B cell (primary cell): ENCODE measurements around the gene ZSCAN1. TPM values are rescaled to one million over a fixed set of nuclear protein-coding genes. Genes with fewer than 3 reads are reported as not detected.
A peak's percentile ranks its signal among the peaks of the same experiment; 100 is the strongest.

ENCODE experiments used
- ATAC-seq: fragments of 200-7000 bp; cut with Tn5 transposase; one replicate; pipeline ENCODE4 v1.10.0; 2021; ENCODE audit warnings: low read depth, mild to moderate bottlenecking, moderate number of reproducible peaks, moderate library complexity
- CTCF ChIA-PET: fragments of 350-600 bp; sonication (Branson Sonifier 250); formaldehyde crosslinking; loops from one replicate; lab custom pipeline; 2021; ENCODE audit warnings: antibody characterized with exemption, inconsistent platforms; lab: Charles Lee
- POLR2A ChIA-PET: fragments of 350-600 bp; sonication (Branson Sonifier 250); formaldehyde crosslinking; loops from one replicate; lab custom pipeline; 2021; ENCODE audit warnings: antibody characterized with exemption; lab: Charles Lee
- DNase-seq: peaks from one replicate; pipeline ENCODE4 v3.0.0; 2013
- H2AFZ ChIP-seq: 2 replicates; pipeline ENCODE4 v1.6.1; 2012; ENCODE audit warnings: mild to moderate bottlenecking, low read depth, low read length; ENCODE audit not compliant: insufficient read depth, poor library complexity, severe bottlenecking
- H3K27ac ChIP-seq, 2 donors: 1 replicate in 1 of 2; 2 replicates in 1 of 2; pipeline ENCODE4 v1.5.1; 2012 to 2013; ENCODE audit warnings: low read length in 2 of 2, mild to moderate bottlenecking in 2 of 2, moderate library complexity in 1 of 2
- H3K27me3 ChIP-seq, 4 experiments: fragments of 200-600 bp in 1 of 4; sonication (generic) in 1 of 4; replicated peaks in 1 of 4; 1 replicate in 2 of 4; 2 replicates in 2 of 4; pipeline versions ENCODE4 v1.6.1 to v1.7.0; 2013 to 2016; ENCODE audit warnings: low read length in 3 of 4, mild to moderate bottlenecking in 2 of 4, mixed read lengths in 1 of 4, moderate library complexity in 1 of 4; ENCODE audit not compliant: insufficient read depth in 4 of 4, control insufficient read depth in 3 of 4; ENCODE audit errors: control extremely low read depth in 1 of 4
- H3K36me3 ChIP-seq, 2 experiments: replicated peaks in 1 of 2; 1 replicate in 1 of 2; 2 replicates in 1 of 2; pipeline versions ENCODE4 v1.6.1 to v1.7.1; 2013; ENCODE audit warnings: low read length in 1 of 2; ENCODE audit not compliant: insufficient read depth in 2 of 2, control insufficient read depth in 1 of 2; ENCODE audit errors: control extremely low read depth in 1 of 2, extremely low read depth in 1 of 2
- H3K4me1 ChIP-seq, 2 donors: fragments of 200-600 bp in 1 of 2; sonication (generic) in 1 of 2; 1 replicate in 1 of 2; 2 replicates in 1 of 2; pipeline versions ENCODE4 v1.5.1 to v1.6.1; 2013 to 2017; ENCODE audit warnings: low read length in 2 of 2; ENCODE audit not compliant: control insufficient read depth in 2 of 2, insufficient read depth in 2 of 2
- H3K4me2 ChIP-seq: replicated peaks from 2 replicates; pipeline ENCODE3; 2012; ENCODE audit warnings: mild to moderate bottlenecking, low read depth, low read length; ENCODE audit not compliant: poor library complexity, severe bottlenecking
- H3K4me3 ChIP-seq, 5 experiments: fragments of 200-600 bp in 1 of 5; sonication (generic) in 1 of 5; 1 replicate in 3 of 5; 2 replicates in 2 of 5; pipeline versions ENCODE4 v1.5.1 to v1.7.0; 2011 to 2016; ENCODE audit warnings: low read length in 4 of 5, mild to moderate bottlenecking in 4 of 5, low read depth in 2 of 5, control low read depth in 1 of 5, moderate library complexity in 1 of 5; ENCODE audit not compliant: insufficient read depth in 1 of 5; ENCODE audit errors: control extremely low read depth in 1 of 5, extremely low read depth in 1 of 5
- H3K79me2 ChIP-seq: fragments of 200-600 bp; sonication (generic); one replicate; pipeline ENCODE4 v1.6.0; 2016; ENCODE audit warnings: low read length; ENCODE audit not compliant: control insufficient read depth, insufficient read depth
- H3K9ac ChIP-seq: fragments of 200-600 bp; sonication (generic); 2 replicates; pipeline ENCODE4 v1.6.1; 2017; ENCODE audit warnings: mild to moderate bottlenecking, low read length, moderate library complexity
- H3K9me3 ChIP-seq, 3 donors: one replicate each; pipeline versions ENCODE4 v1.6.1 to v1.7.1; 2013; ENCODE audit warnings: low read length in 2 of 3; ENCODE audit not compliant: control insufficient read depth in 2 of 3, insufficient read depth in 1 of 3; ENCODE audit errors: control extremely low read depth in 1 of 3
- H4K20me1 ChIP-seq: 2 replicates; pipeline ENCODE4 v1.6.0; 2012; ENCODE audit warnings: mild to moderate bottlenecking, low read length; ENCODE audit not compliant: insufficient read depth, control insufficient read depth, poor library complexity, severe bottlenecking
- H3K27ac Mint-ChIP-seq: one replicate; pipeline ENCODE4 v1.8.0; 2021; ENCODE audit warnings: mixed read lengths
- H3K27me3 Mint-ChIP-seq: one replicate; pipeline ENCODE4 v1.8.0; 2021; ENCODE audit warnings: mixed read lengths
- H3K4me1 Mint-ChIP-seq: one replicate; pipeline ENCODE4 v1.8.0; 2021; ENCODE audit warnings: mixed read lengths
- H3K4me3 Mint-ChIP-seq: one replicate; pipeline ENCODE4 v1.8.0; 2021; ENCODE audit warnings: mixed read lengths
- H3K9me3 Mint-ChIP-seq: one replicate; pipeline ENCODE4 v1.8.0; 2022; ENCODE audit warnings: mixed read lengths; ENCODE audit not compliant: insufficient read depth
- CTCF ChIP-seq: fragments of 200-600 bp; IDR thresholded peaks from one replicate; pipeline ENCODE4 v1.8.0; 2022; ENCODE audit warnings: antibody characterized with exemption, mild to moderate bottlenecking
- EZH2 ChIP-seq: IDR thresholded peaks from 2 replicates; pipeline ENCODE4 v1.6.1; 2012; ENCODE audit warnings: borderline replicate concordance, low read depth, mild to moderate bottlenecking, moderate library complexity, low read length; ENCODE audit not compliant: insufficient read depth, poor library complexity, severe bottlenecking
- WGBS: methylation state at CpG from one replicate; pipeline ENCODE4 v1.1.5; 2013; ENCODE audit warnings: missing lambda C conversion rate; ENCODE audit not compliant: insufficient coverage; 5-methylcytosine and 5-hydroxymethylcytosine counted together
- intact Hi-C: fragments of 100-400 bp; cut with micrococcal nuclease; formaldehyde crosslinking; loops from one replicate; pipeline ENCODE4 v1.10.0; 2022
- polyA plus RNA-seq: library from polyadenylated mRNA; depleted of rRNA; stranded (reverse); fragments of >200 nt; gene quantifications from 2 replicates; pipeline ENCODE4 v1.2.3, GENCODE V29; 2012
- total RNA-seq, 2 donors: library from RNA; stranded (reverse); fragments of 120-200 nt in 1 of 2; gene quantifications; 1 replicate in 1 of 2; 2 replicates in 1 of 2; pipeline versions ENCODE4 v1.2.3 to v1.2.4, GENCODE V29; 2013 to 2022

The ZSCAN1 gene
- total and polyA plus RNA-seq, 2 donors (not counting 1 experiment from before 2014, with no cell fraction given), result 0.13 TPM; not detected in 1

DNA sequence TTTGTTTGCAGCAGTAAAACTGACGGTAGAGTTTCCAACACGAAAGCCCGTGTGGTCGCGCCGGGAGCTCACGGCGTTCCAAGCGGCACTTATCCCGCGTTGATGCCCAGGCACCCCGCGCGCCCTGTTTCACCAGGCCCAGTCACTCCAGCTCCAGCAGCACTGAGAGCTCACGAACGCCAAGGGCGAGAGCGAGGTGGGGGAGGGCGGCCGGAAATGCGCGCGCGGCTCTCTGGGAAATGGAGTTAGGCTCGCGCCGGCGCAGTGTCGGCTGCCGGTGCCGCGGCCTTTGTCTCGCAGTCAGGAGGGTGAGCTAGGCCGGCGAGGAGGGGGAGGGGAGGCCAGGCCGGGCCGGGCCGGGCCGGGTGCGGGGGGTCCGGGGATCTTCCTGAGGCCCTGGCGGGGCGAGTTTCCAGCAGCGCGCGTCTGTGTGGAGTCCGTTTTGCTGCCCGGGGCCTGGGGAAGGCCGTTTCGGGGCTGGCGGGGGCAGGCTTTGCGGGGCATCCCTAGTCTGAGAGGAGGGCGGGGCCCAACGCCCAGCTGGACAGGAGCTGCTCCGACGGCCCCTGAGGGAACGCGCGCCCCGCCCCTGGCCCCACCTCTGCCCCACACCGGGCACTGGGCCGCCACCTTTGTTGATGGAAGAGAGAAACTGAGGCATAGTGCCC is 25.3 kb downstream of the ZSCAN1 start, which contains the start of gene ZNF135:
Gene ZNF135 (plus strand): TSS at position 280 of the 668 bp plus-strand sequence. CDS start 721 bp downstream, outside the sequence.
- Mint-ChIP-seq H3K27ac (peak within 1 kb of the TSS; percentile 91), H3K4me1 (peaks cover 14% of the 10 kb centered on the region), H3K27me3 (peaks cover 16% of the 10 kb centered on the region), H3K9me3 (peaks cover 8% of the 10 kb centered on the region), H3K4me3 (peak within 1 kb of the TSS; percentile 86)
- intact Hi-C loops, result loop anchor here (1.0 kb wide), 3 partner anchors 39 to 96 kb away; partner anchors contain the start of genes ZNF606 and ZSCAN18
- Histone ChIP-seq H2AFZ (peak within 1 kb of the TSS; percentile 85), H3K79me2 (peaks cover 5% of the 10 kb centered on the region), H3K27me3 (peaks cover 0 to 7% (median 2%) of the 10 kb centered on the region in 4 experiments), H3K9me3 (peaks cover 0 to 86% (median 12%) of the 10 kb centered on the region in 3 donors), H3K4me1 (peaks cover 8 to 16% of the 10 kb centered on the region in 2 donors), H3K9ac (peak within 1 kb of the TSS; percentile 82), H3K27ac (peak within 1 kb of the TSS; percentile 87 to 92), H3K4me2 (peak within 1 kb of the TSS; percentile 87), H3K36me3 (peaks cover 0 to 3% of the 10 kb centered on the region in 2 experiments), H3K4me3 (peak within 1 kb of the TSS; percentile 9 to 81 (median 64)), H4K20me1 (no peaks in the 10 kb centered on the region)
- ATAC-seq, result peak; percentile 86
- 4% methylated on average over 62 of the region's 62 CpGs for WGBS
- TF ChIP-seq CTCF, result no peak
- no peak for TF ChIP-seq EZH2
- POLR2A ChIA-PET, result interaction anchor here (0.6 to 1.9 kb wide), 5 partner anchors 56 to 505 kb away, joined by 3 to 14 read pairs (median 3); partner anchors contain the start of genes ZNF329, ZNF417 and ZNF606
- CTCF ChIA-PET, result interaction anchor here (1.1 kb wide), 1 partner anchor 95 kb away, joined by 4 read pairs; no protein-coding TSS in a partner anchor
- DNase-seq, result peak; percentile 88
